ENCODE data around the gene POM121L12.

GRCh38 chr7:52992479-52993162 is 42.8 kb upstream of the POM121L12 start:
- TF ChIP-seq, protein P1, sequence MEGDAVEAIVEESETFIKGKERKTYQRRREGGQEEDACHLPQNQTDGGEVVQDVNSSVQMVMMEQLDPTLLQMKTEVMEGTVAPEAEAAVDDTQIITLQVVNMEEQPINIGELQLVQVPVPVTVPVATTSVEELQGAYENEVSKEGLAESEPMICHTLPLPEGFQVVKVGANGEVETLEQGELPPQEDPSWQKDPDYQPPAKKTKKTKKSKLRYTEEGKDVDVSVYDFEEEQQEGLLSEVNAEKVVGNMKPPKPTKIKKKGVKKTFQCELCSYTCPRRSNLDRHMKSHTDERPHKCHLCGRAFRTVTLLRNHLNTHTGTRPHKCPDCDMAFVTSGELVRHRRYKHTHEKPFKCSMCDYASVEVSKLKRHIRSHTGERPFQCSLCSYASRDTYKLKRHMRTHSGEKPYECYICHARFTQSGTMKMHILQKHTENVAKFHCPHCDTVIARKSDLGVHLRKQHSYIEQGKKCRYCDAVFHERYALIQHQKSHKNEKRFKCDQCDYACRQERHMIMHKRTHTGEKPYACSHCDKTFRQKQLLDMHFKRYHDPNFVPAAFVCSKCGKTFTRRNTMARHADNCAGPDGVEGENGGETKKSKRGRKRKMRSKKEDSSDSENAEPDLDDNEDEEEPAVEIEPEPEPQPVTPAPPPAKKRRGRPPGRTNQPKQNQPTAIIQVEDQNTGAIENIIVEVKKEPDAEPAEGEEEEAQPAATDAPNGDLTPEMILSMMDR (IDR thresholded peaks at IDR 0.05) = no peak
- TF ChIP-seq, protein P2, sequence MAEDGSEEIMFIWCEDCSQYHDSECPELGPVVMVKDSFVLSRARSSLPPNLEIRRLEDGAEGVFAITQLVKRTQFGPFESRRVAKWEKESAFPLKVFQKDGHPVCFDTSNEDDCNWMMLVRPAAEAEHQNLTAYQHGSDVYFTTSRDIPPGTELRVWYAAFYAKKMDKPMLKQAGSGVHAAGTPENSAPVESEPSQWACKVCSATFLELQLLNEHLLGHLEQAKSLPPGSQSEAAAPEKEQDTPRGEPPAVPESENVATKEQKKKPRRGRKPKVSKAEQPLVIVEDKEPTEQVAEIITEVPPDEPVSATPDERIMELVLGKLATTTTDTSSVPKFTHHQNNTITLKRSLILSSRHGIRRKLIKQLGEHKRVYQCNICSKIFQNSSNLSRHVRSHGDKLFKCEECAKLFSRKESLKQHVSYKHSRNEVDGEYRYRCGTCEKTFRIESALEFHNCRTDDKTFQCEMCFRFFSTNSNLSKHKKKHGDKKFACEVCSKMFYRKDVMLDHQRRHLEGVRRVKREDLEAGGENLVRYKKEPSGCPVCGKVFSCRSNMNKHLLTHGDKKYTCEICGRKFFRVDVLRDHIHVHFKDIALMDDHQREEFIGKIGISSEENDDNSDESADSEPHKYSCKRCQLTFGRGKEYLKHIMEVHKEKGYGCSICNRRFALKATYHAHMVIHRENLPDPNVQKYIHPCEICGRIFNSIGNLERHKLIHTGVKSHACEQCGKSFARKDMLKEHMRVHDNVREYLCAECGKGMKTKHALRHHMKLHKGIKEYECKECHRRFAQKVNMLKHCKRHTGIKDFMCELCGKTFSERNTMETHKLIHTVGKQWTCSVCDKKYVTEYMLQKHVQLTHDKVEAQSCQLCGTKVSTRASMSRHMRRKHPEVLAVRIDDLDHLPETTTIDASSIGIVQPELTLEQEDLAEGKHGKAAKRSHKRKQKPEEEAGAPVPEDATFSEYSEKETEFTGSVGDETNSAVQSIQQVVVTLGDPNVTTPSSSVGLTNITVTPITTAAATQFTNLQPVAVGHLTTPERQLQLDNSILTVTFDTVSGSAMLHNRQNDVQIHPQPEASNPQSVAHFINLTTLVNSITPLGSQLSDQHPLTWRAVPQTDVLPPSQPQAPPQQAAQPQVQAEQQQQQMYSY (CRISPR knock-in tag; IDR thresholded peaks at IDR 0.05) = no peak
- no peak for TF ChIP-seq USF2 (CRISPR knock-in tag; IDR thresholded peaks at IDR 0.05)
